Measurements from ENCODE around the gene NOC2L.
A peak's percentile ranks its signal among the peaks of the same experiment; 100 is the strongest.

Gene NOC2L

GRCh38 chr1:931380-932172, 27.5 kb downstream of the NOC2L start:
- Mint-ChIP-seq H3K27me3 (ENCODE audit: low read depth) (peaks cover 37% of the 10 kb centered on the region), H3K9me3 (no peaks in the 10 kb centered on the region), H3K36me3 (ENCODE audit: low read depth) (no peaks in the 10 kb centered on the region), H3K4me1 (ENCODE audit: low read depth) (no peaks in the 10 kb centered on the region), H3K4me3 (no peak overlapping the region), H3K27ac (no peak overlapping the region)
- no peak for DNase-seq (ENCODE audit: low spot score)

- DNase-seq (ENCODE audit: low spot score) = no peak
- no peak overlapping the region for H3K4me3 Mint-ChIP-seq
- H3K9me3 Mint-ChIP-seq = no peaks in the 10 kb centered on the region
- no peaks in the 10 kb centered on the region for H3K4me1 Mint-ChIP-seq (ENCODE audit: low read depth)
- no peaks in the 10 kb centered on the region for H3K36me3 Mint-ChIP-seq (ENCODE audit: low read depth)
- H3K27ac Mint-ChIP-seq = no peak overlapping the region
- H3K27me3 Mint-ChIP-seq (ENCODE audit: low read depth) = peaks cover 45% of the 10 kb centered on the region
These were observed 28.4 kb downstream of the NOC2L start for GRCh38 chr1:930633-931138.

DNA sequence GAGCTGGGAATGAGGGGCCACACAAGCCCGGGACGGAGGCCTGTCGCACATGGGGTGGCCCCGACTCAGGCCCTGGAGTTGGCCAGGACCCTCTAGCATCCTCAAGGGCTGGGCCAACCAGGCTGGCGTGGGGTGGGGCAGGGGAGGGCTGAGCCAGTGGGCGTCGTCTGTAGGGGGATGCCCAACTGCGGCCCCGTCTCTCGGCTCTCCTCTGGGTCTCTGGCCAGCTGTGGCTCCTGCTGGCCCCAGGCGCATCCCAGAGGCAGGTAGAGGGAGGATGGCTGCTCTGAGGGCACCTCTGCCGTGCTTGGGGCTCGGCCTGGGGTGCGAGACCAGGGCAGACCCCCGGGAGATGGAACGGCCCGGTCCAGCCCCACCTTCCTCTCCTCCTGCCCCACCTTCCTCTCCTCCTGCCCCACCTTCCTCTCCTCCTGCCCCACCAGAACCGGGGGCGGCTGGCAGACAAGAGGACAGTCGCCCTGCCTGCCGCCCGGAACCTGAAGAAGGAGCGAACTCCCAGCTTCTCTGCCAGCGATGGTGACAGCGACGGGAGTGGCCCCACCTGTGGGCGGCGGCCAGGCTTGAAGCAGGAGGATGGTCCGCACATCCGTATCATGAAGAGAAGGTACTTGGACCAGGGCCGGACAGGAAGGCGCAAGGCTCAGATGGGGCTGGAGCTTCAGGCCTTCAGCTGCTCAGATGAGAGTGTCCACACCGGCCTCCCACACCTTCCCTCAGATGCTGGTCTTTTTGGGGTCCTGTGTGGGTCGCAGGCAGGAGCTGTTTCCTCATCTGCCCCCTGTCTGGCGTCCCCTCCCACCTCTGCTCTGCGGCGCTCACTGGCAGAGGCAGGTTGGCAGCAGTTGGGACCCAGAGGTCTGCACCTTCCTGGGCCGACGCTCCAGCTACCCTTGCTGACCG, 29.1 kb downstream of the NOC2L start:
- Mint-ChIP-seq H3K4me1 (ENCODE audit: low read depth) (no peaks in the 10 kb centered on the region), H3K4me3 (no peak overlapping the region), H3K27me3 (ENCODE audit: low read depth) (peaks cover 41% of the 10 kb centered on the region), H3K36me3 (ENCODE audit: low read depth) (no peaks in the 10 kb centered on the region), H3K27ac (no peak overlapping the region), H3K9me3 (no peaks in the 10 kb centered on the region)
- DNase-seq (ENCODE audit: low spot score) = no peak

DNA sequence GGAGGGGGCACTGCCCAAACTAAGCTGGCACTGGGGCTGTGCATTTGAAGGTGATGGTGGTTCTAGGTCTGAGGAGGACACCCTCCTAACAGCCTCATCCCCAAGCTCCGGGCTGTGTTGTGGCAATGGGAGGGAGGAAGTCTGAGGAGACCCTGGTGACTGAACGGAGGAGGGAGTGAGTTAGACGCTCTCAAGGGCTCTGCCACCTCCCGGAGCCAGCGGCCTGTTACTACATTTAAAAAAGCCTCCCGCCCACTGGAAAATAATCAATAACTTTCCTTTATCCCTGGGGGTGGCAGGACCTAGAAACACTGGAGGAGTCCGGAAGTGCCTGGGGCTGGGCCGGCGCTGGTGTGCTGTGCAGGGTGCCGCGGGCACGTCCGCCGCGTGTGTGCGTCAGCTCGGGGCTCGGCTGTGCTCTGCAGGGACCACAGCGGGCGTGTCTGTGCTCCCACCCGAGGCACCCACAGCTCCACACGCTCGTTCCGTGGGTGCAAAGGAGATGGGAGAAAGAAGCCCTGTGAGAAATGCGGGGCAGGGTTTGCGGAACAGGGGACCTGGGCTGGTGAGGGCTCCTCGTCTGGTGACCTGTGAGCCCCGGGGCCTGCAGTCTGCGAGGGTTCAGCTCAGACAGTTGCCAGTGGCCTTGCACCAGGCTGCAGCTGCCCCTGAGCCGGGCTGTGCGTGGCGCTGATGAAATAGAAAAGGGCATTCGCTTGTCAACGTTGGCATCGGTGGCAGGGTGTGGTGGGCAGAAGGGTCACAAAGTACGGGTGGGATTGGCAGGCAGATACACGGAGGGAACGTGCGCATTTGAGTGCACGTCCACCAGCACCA, 30.0 kb downstream of the NOC2L start:
- DNase-seq (ENCODE audit: low spot score) = no peak
- no peaks in the 10 kb centered on the region for H3K9me3 Mint-ChIP-seq
- H3K4me3 Mint-ChIP-seq = no peak overlapping the region
- no peaks in the 10 kb centered on the region for H3K36me3 Mint-ChIP-seq (ENCODE audit: low read depth)
- no peak overlapping the region for H3K27ac Mint-ChIP-seq
- H3K27me3 Mint-ChIP-seq (ENCODE audit: low read depth) = peaks cover 39% of the 10 kb centered on the region
- H3K4me1 Mint-ChIP-seq (ENCODE audit: low read depth) = no peaks in the 10 kb centered on the region

- Mint-ChIP-seq H3K4me3 (no peak overlapping the region), H3K27ac (no peak overlapping the region), H3K36me3 (ENCODE audit: low read depth) (no peaks in the 10 kb centered on the region), H3K27me3 (ENCODE audit: low read depth) (peaks cover 40% of the 10 kb centered on the region), H3K4me1 (ENCODE audit: low read depth) (peaks cover 2% of the 10 kb centered on the region), H3K9me3 (no peaks in the 10 kb centered on the region)
- DNase-seq (ENCODE audit: low spot score) = no peak
These were observed 31.3 kb downstream of the NOC2L start for GRCh38 chr1:927748-928147.

GRCh38 chr1:927234-927633, 31.8 kb downstream of the NOC2L start:
- Mint-ChIP-seq H3K4me1 (ENCODE audit: low read depth) (peaks cover 2% of the 10 kb centered on the region), H3K27ac (no peak overlapping the region), H3K27me3 (ENCODE audit: low read depth) (peaks cover 46% of the 10 kb centered on the region), H3K9me3 (no peaks in the 10 kb centered on the region), H3K36me3 (ENCODE audit: low read depth) (no peaks in the 10 kb centered on the region), H3K4me3 (no peak overlapping the region)
- no peak for DNase-seq (ENCODE audit: low spot score)

DNA sequence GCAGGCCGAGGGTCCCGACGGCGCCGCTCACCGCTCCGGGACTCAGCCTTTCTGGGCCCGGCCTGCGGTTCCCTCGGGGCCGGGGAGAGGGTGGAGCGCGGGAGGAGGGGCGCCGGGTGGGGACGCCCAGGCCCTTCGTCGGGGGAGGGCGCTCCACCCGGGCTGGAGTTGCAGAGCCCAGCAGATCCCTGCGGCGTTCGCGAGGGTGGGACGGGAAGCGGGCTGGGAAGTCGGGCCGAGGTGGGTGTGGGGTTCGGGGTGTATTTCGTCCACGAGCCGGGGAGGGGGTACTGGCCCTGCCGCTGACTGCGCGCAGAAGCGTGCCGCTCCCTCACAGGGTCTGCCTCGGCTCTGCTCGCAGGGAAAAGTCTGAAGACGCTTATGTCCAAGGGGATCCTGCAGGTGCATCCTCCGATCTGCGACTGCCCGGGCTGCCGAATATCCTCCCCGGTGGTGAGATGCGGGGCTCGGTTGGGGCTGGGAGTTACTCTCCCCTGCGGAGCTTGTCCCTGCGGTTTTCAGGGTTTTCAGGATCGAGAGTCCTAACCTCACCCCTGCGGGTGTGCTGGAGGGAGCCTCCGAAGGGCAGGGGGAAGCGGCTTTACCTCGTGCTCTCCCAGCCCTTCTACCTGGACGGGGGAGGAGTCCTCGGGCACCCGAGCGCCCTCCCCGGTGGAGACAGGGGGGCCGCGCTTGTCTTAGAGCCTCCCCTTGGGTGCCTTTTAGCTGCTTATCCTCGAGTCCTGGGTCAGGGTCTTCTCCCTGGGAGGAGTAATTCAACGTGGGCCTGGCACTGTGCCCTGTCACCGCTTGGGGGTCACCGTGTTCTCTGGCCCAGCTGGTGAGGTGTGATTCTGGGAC, 33.3 kb downstream of the NOC2L start:
- H3K27ac Mint-ChIP-seq = no peak overlapping the region
- peaks cover 49% of the 10 kb centered on the region for H3K27me3 Mint-ChIP-seq (ENCODE audit: low read depth)
- no peak for DNase-seq (ENCODE audit: low spot score)

DNA sequence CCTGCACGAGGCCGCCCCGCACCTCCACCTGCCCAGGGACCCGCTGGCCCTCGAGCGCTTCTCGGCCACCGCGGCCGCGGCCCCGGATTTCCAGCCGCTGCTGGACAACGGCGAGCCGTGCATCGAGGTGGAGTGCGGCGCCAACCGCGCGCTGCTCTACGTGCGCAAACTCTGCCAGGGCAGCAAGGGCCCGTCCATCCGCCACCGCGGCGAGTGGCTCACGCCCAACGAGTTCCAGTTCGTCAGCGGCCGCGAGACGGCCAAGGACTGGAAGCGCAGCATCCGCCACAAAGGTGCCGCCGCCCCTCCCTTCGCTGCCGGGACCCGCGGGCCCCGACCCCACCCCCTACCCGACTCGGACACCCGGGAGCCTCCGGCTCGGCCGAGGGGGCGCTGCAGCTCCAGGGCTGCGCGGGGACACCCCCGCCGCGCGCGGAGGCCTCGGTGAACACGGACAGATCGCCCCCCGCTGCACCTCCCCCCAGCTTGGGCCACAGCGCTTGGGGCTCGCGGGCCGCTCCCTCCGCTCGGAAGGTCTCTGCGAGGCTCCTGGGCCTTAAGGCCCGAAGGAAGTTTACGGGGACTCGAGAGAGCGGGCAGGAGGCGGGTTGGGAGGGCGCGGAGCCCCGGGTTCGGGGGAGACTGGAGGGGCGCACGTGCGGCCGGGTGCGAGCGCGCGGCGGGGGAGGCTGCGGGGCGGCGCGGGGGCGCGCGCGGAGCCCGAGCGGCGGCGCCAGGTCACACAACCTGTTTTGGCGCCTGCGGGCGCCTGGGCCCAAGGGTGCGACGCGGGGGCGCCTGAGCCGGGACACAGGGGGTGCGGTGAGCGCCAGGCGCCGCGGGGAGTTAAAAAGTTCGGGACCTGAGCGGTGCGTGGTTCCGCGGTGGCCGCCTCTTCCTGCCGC, 34.1 kb downstream of the NOC2L start:
- Mint-ChIP-seq H3K27me3 (ENCODE audit: low read depth) (peaks cover 58% of the 10 kb centered on the region), H3K27ac (no peak overlapping the region), H3K4me3 (no peak overlapping the region), H3K9me3 (no peaks in the 10 kb centered on the region), H3K4me1 (ENCODE audit: low read depth) (peaks cover 2% of the 10 kb centered on the region), H3K36me3 (ENCODE audit: low read depth) (no peaks in the 10 kb centered on the region)
- no peak for DNase-seq (ENCODE audit: low spot score)

More for the DNA sequence above, 33.3 kb downstream of the NOC2L start:
- Mint-ChIP-seq H3K4me1 (ENCODE audit: low read depth) (peaks cover 2% of the 10 kb centered on the region), H3K36me3 (ENCODE audit: low read depth) (no peaks in the 10 kb centered on the region), H3K4me3 (no peak overlapping the region), H3K9me3 (no peaks in the 10 kb centered on the region)

DNA sequence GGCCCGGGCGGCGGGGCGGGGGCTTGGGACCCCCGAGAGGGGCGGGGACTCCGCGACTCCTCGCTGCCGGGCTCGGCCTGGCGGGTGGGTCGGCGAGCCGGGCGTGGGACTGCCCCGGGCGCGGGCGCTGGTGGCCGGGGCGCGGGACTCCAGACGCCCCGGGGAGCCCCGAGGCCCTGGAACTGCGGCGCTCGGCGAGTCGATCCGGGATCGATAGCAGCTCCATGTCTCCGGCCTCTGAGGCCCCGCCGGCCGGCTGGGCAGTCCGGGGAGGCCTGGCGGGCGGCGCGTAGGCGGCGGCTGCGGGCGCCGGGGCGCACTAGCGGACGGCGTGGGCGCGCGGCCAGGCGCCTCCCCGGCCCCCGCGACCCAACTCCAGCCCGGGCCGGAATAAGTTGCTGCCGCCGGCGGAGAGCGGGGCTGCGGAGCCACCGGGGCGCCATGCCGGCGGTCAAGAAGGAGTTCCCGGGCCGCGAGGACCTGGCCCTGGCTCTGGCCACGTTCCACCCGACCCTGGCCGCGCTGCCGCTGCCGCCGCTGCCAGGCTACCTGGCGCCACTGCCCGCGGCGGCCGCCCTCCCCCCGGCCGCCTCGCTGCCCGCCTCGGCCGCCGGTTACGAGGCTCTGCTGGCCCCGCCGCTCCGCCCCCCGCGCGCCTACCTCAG, 34.9 kb downstream of the NOC2L start:
- Mint-ChIP-seq H3K36me3 (ENCODE audit: low read depth) (no peaks in the 10 kb centered on the region), H3K4me3 (no peak overlapping the region), H3K27me3 (ENCODE audit: low read depth) (peaks cover 55% of the 10 kb centered on the region), H3K4me1 (ENCODE audit: low read depth) (peaks cover 2% of the 10 kb centered on the region), H3K27ac (no peak overlapping the region), H3K9me3 (no peaks in the 10 kb centered on the region)
- no peak for DNase-seq (ENCODE audit: low spot score)

DNA sequence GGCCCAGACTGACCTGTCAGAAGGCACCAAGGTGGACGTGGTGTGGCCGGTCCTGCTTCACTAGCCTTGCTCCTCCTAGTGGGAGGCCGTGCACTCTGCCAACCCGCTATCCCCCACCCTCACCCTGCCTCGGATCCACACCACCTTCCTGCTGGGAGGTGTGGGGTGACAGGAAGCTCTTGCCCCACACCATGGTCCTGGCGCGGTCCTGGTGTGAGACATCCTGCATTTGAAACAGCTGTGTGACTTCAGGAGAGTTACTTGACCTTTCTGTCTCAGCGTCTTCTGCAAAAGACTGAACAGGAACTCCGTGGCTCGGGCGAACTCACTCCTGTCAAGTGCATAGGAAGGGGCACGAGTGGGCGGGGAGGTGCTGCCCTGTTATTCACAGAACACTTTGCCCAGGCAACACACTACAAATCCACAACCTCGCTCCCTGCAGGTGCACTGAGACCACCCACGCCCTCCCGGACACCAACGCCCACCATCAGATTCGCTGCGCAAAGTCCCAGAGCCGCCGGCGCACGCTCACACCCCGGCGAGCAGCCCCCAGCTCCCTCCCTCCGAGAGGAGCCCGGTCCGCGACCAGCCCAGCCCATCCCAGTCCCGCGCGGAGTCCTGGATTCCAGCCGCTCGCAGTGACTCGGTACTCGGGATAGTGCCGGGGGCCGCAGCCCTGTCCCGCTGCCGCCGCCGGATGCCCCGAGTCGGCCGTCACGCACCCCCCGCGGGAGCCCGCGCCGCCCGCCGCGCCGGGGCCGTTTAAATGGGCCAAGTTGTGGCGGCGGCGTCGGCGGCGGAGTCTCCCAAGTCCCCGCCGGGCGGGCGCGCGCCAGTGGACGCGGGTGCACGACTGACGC, 35.7 kb downstream of the NOC2L start, which contains the start of gene SAMD11:
TSS of gene SAMD11 (plus strand) at position 793 of the 860 bp plus-strand sequence. CDS start 509 bp downstream, outside the sequence.
- DNase-seq (ENCODE audit: low spot score) = peak; percentile 41
- Mint-ChIP-seq H3K27ac (no peak within 1 kb of the TSS), H3K4me1 (ENCODE audit: low read depth) (peaks cover 2% of the 10 kb centered on the region), H3K4me3 (peak within 1 kb of the TSS; percentile 62), H3K9me3 (no peaks in the 10 kb centered on the region), H3K36me3 (ENCODE audit: low read depth) (no peaks in the 10 kb centered on the region), H3K27me3 (ENCODE audit: low read depth) (peaks cover 57% of the 10 kb centered on the region)

Data from T-helper 2 cell treated with Interferon-gamma antibody and Interleukin-4, amounts not matched to agents 5 μg/mL and 100 μg/mL, for 36 hours (primary cell).